Spleen (tissue), 7 donors: ENCODE data around the gene GREB1.

ENCODE experiments used
- POLR2A ChIP-seq, 3 donors: fragments of 450-650 bp; IDR thresholded peaks; one replicate each; pipeline ENCODE4 v1.5.1; 2017; ENCODE audit warnings: antibody characterized with exemption in 3 of 3, mild to moderate bottlenecking in 1 of 3
- TF ChIP-seq, protein P1 (sequence below), 11 experiments: fragments of 200-600 bp in 7 of 11; fragments of 450-650 bp in 4 of 11; sonication (generic) in 4 of 11; IDR thresholded peaks in 8 of 11; conservative IDR thresholded peaks in 3 of 11; 1 replicate in 7 of 11; 2 replicates in 4 of 11; pipeline versions ENCODE4 v1.4.0 to v1.8.0; 2016 to 2021; ENCODE audit warnings: antibody characterized with exemption in 11 of 11, inconsistent platforms in 4 of 11, mild to moderate bottlenecking in 1 of 11
- donor health status: DM: no; HTN: no; CAD: no; lungs with moderate emphysema.
- donor health status: DM: no; HTN: no; CAD: no.
- donor health status: DM: no; HTN: no; CAD: no.

- TF ChIP-seq, protein P1, sequence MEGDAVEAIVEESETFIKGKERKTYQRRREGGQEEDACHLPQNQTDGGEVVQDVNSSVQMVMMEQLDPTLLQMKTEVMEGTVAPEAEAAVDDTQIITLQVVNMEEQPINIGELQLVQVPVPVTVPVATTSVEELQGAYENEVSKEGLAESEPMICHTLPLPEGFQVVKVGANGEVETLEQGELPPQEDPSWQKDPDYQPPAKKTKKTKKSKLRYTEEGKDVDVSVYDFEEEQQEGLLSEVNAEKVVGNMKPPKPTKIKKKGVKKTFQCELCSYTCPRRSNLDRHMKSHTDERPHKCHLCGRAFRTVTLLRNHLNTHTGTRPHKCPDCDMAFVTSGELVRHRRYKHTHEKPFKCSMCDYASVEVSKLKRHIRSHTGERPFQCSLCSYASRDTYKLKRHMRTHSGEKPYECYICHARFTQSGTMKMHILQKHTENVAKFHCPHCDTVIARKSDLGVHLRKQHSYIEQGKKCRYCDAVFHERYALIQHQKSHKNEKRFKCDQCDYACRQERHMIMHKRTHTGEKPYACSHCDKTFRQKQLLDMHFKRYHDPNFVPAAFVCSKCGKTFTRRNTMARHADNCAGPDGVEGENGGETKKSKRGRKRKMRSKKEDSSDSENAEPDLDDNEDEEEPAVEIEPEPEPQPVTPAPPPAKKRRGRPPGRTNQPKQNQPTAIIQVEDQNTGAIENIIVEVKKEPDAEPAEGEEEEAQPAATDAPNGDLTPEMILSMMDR (IDR thresholded peaks at IDR 0.05 in 8 of 11, conservative IDR thresholded peaks at IDR 0.05 in 3 of 11) = no peak
- TF ChIP-seq POLR2A (IDR thresholded peaks at IDR 0.05) = no peak
These were observed 18.4 kb downstream of the GREB1 start for GRCh38 chr2:11552260-11552638.
